NCI-H1694 treated with DMSO at 0.1 percent for 48 hours (cell line): ENCODE measurements around the gene RPSA.
"Not testable (repeated sequence)": the region's sequence is repeated elsewhere in the genome, so short reads cannot be mapped to it uniquely, and the experiment has no call there.

Source experiments
- DNase-seq: peaks from one replicate; lab custom pipeline; 2025; lab: John Stamatoyannopoulos, UW

RPSA gene

GRCh38 chr3:39406368-39407258 is at the start of gene RPSA:
RPSA (plus strand) TSS chr3:39406720; CDS start chr3:39407654, 934 bp downstream.
- DNase-seq = peak; percentile 72

GRCh38 chr3:39358333-39358732 is 48.2 kb upstream of the RPSA start:
- DNase-seq = no peak

- DNase-seq = no peak
Observed at GRCh38 chr3:39361252-39361927, 45.1 kb upstream of the RPSA start.

GRCh38 chr3:39362192-39362591 is 44.3 kb upstream of the RPSA start:
- no peak for DNase-seq

- DNase-seq = no peak
Observed at GRCh38 chr3:39362812-39363211, 43.7 kb upstream of the RPSA start.

GRCh38 chr3:39370450-39370849 is 36.1 kb upstream of the RPSA start:
- not testable (repeated sequence) for DNase-seq

- no peak for DNase-seq
Observed at GRCh38 chr3:39372833-39373232, 33.7 kb upstream of the RPSA start.

GRCh38 chr3:39376959-39377634 is 29.4 kb upstream of the RPSA start:
- no peak for DNase-seq

- no peak for DNase-seq
Observed at GRCh38 chr3:39378088-39378487, 28.4 kb upstream of the RPSA start.

- DNase-seq = no peak
Observed at GRCh38 chr3:39378957-39379777, 27.4 kb upstream of the RPSA start.

GRCh38 chr3:39379778-39380155 is 26.8 kb upstream of the RPSA start:
- DNase-seq = no peak

- DNase-seq = no peak
Observed at GRCh38 chr3:39381432-39381831, 25.1 kb upstream of the RPSA start.

- DNase-seq = no peak
Observed at GRCh38 chr3:39383045-39383880, 23.3 kb upstream of the RPSA start, which contains the start of gene SLC25A38. SLC25A38 (plus strand) TSS chr3:39383370; CDS start chr3:39383725, 355 bp downstream.

- no peak for DNase-seq
Observed at GRCh38 chr3:39383881-39384664, 22.4 kb upstream of the RPSA start.

GRCh38 chr3:39384665-39385000 is 21.9 kb upstream of the RPSA start:
- no peak for DNase-seq

GRCh38 chr3:39385456-39386090 is 20.9 kb upstream of the RPSA start:
- no peak for DNase-seq

- no peak for DNase-seq
Observed at GRCh38 chr3:39386318-39386717, 20.2 kb upstream of the RPSA start.

GRCh38 chr3:39387411-39387975 is 19.0 kb upstream of the RPSA start:
- DNase-seq = no peak

- no peak for DNase-seq
Observed at GRCh38 chr3:39388153-39388552, 18.4 kb upstream of the RPSA start.
